HG03108 (cell line): ENCODE data around the gene CCDC177.

Experiments used
- ATAC-seq: cut with Tn5 transposase; IDR thresholded peaks from one replicate; pipeline ENCODE4 v1.9.1; 2021; ENCODE audit warnings: moderate library complexity; ENCODE audit not compliant: unreplicated experiment

CCDC177 gene

GRCh38 chr14:69574263-69574953 lies at the start of gene CCDC177:
Gene CCDC177, minus strand, starts transcription at chr14:69574871. Its CDS starts 1,249 bp downstream, at chr14:69573622.
- no peak for ATAC-seq

- no peak for ATAC-seq
These were observed 49.5 kb upstream of the CCDC177 start for GRCh38 chr14:69624136-69624535.

GRCh38 chr14:69620981-69621380 lies 46.3 kb upstream of the CCDC177 start:
- no peak for ATAC-seq

- no peak for ATAC-seq
These were observed 45.5 kb upstream of the CCDC177 start for GRCh38 chr14:69620211-69620611.

- no peak for ATAC-seq
These were observed 44.3 kb upstream of the CCDC177 start for GRCh38 chr14:69619012-69619411.

- no peak for ATAC-seq
These were observed 43.1 kb upstream of the CCDC177 start for GRCh38 chr14:69617796-69618195.

GRCh38 chr14:69616408-69616773 lies 41.7 kb upstream of the CCDC177 start:
- ATAC-seq: no peak

- ATAC-seq: peak; percentile 46
These were observed 41.1 kb upstream of the CCDC177 start for GRCh38 chr14:69615496-69616407.

GRCh38 chr14:69615121-69615495 lies 40.4 kb upstream of the CCDC177 start:
- peak; percentile 0 for ATAC-seq

- ATAC-seq: no peak
These were observed 39.9 kb upstream of the CCDC177 start for GRCh38 chr14:69614592-69614991.

- no peak for ATAC-seq
These were observed 38.8 kb upstream of the CCDC177 start for GRCh38 chr14:69613312-69614073.

- ATAC-seq: no peak
These were observed 38.1 kb upstream of the CCDC177 start for GRCh38 chr14:69612783-69613130.

- ATAC-seq: peak; percentile 6
These were observed 37.5 kb upstream of the CCDC177 start for GRCh38 chr14:69612014-69612782.

GRCh38 chr14:69611172-69612013 lies 36.7 kb upstream of the CCDC177 start, which contains the start of gene SUSD6:
Gene SUSD6, plus strand, starts transcription at chr14:69611596. Its CDS starts 46,997 bp downstream, at chr14:69658593.
- peak; percentile 44 for ATAC-seq

- ATAC-seq: no peak
These were observed 36.2 kb upstream of the CCDC177 start for GRCh38 chr14:69610874-69611171.

GRCh38 chr14:69610020-69610873 lies 35.6 kb upstream of the CCDC177 start:
- no peak for ATAC-seq

- ATAC-seq: no peak
These were observed 31.9 kb upstream of the CCDC177 start for GRCh38 chr14:69606258-69607184.

- no peak for ATAC-seq
These were observed 31.1 kb upstream of the CCDC177 start for GRCh38 chr14:69605738-69606137.
